Endometrial microvascular endothelial cells (primary cell): Measurements from ENCODE around the gene APIP. TPM values are rescaled to one million over a fixed set of nuclear protein-coding genes. Genes with fewer than 3 reads are reported as not detected.
"Not testable (repeated sequence)": the region's sequence is repeated elsewhere in the genome, so short reads cannot be mapped to it uniquely, and the experiment has no call there.

Source experiments
- in situ Hi-C: cut with HindIII; loops from 2 replicates; pipeline ENCODE4 v1.10.0; 2017; ENCODE audit warnings: low sequenced_read_pairs, low pct_unique_long_range_greater_than_20kb; ENCODE audit errors: inconsistent ontology term
- total RNA-seq: library from RNA; depleted of rRNA; stranded (reverse); fragments of >200 nt; gene quantifications from one replicate; pipeline ENCODE4 v1.2.3, GENCODE V29; 2015; ENCODE audit errors: inconsistent ontology term

APIP gene
- total RNA-seq, 1 donor from 2014 or later = 29.3 TPM

DNA sequence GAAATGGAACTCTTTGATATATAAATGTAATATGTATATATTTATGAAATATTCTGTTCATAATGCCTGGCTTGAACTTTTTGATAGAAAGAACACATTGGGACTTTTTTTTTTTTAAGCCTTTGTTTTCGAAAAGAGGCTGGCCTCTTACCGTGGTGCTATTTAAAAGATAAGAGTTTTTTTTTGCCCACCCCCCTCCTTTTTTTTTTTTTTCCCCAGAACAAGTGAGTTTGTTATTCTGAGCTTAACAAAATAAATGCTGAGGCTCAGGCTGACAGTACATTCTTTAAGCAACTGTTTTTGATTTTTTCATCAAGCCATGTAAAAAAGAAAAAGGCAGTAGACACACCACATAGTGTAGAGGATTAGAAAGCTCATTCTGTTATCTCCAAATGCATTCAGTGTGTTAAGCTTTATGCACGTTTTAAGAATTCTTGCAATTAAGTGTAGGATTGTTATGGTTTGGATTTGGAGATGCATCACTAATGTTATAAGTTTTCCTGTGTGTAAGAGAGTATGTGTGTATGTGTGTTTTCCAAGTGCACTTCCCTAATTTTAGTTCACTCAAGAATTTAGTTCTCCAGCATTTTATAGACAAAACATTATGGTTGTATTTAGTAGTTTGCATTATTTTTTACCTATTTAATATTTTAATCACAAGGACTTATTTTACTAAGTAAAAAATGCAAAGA lies 12.2 kb upstream of the APIP start:
- in situ Hi-C loops = no loop called here

DNA sequence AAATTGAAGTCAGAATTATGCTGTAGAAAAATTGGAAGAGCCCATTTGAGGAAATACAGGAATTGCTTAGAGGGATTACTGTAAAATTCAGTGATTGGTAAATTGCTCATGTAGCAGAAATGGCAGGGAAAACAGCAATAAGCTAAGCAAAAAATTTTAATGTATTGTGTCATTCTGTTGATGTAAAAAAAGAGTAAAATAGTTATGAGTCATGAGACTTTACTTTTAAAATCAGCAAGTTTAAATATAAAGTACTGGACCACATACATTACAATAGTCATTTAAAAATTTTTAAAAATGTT lies 10.6 kb upstream of the APIP start:
- in situ Hi-C loops = no loop called here

DNA sequence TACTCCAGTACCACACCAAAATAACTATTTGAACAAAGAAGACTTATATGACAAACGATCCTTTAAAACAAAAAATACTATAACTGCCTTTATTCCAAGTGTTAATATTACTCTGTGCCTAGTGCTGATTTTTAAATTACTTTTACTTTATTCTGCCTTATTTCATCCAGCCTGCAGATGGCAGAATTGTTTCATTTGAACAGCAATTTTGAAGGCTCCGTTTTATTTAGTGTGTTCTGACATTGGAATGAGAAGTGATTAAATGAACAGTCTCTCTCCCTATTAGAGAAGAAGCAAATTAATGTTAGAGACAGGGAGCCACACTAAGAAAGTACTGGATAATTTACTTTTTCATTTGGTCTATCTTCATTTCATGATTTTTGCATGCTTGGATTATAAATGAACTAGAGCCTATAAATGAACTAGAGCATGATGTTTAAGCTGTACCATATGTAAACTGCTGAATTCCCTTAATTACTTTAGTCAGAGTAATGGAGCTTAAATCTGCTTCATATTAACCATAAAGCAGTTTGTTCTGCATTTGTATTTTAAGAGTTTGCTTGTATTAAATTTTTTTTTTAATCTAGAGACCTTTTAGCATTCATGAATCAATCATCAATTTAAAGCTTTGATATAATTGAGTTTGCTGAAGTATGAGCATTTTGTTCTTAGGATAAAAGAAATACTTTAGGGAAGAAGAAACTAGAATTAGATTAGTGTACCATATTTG lies 10.1 kb upstream of the APIP start:
- in situ Hi-C loops = no loop called here

DNA sequence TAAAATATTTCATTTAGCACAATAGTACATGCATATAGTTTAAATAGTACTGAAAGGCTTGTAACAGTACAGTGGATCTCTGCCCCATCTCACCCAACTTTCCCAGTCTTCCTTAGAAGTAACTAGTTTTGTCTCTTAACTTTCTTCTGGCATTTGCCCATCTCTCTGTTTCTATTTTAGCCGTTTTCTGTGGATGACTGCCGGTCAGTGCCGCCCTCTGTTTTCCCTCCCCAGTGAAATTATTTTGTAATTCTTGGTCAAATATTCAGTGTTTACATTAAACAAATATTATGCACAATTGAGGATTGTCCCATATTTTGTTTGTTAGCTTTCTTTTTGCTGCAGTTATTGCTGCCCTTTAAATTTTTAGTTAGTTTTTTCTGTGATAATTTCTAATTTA lies 8.5 kb upstream of the APIP start:
- in situ Hi-C loops = no loop called here

DNA sequence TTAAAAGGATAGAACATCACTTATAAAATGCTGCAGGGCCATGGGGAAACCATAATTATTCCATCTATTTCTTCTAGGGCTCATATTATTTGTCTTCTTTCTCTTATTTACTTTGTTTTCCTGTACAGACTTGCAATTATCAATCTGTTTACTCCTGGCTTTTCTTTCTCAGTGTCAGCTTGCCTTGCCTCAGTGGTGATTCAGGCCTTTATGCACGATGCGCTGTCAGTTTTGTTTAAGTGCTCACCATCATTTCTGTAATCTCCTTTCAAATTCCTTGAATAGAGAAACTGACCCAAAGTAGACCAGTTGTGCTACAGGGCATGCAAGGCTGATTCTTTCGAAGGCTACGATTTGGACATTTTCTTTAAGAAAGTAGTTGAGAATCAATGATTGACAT lies 5.0 kb upstream of the APIP start:
- in situ Hi-C loops = no loop called here

DNA sequence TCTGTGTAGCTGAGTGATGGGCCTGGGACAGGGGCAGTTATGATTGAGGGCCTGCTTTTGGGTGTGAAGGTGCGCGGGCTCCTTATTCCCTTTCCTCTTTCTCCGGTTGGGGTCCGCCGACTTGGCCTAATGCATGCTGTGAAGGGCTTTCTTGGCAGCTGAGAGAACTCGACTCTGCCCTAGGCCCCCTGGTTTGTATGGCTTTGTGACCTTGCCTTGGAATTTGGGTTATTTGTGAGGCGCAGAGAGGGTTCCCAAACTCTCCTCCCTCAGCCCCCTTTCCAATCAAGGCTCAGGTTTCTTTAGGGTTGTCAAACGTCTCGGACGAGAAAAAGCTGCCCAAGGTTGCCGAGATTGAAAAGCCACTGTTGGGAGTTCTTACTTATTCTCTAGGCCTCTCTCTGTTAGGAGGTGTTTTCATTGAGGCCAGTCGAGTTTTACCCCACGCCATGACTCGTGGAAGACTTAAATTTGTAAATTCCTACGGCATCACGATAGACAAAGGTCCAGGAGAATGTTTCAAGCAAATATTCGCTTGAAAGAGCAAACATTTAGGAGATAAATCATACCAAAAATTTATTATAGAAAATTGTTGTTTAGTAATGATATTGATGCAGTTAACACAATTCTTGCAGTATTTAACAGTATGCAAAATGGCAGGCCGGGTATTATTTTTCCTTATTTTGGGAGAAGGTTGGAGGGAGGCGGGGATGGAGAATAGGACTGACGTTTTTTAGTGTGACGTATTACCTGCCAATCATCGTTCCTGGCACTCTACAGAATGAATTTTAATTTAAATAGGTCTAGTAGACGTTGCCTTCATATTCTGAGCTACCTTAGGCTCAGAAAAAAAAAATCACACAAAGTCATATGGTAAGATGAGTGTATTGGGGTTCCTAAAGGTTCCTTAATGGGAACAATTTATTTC lies 928 bp upstream of the APIP start:
- in situ Hi-C loops = no loop called here

DNA sequence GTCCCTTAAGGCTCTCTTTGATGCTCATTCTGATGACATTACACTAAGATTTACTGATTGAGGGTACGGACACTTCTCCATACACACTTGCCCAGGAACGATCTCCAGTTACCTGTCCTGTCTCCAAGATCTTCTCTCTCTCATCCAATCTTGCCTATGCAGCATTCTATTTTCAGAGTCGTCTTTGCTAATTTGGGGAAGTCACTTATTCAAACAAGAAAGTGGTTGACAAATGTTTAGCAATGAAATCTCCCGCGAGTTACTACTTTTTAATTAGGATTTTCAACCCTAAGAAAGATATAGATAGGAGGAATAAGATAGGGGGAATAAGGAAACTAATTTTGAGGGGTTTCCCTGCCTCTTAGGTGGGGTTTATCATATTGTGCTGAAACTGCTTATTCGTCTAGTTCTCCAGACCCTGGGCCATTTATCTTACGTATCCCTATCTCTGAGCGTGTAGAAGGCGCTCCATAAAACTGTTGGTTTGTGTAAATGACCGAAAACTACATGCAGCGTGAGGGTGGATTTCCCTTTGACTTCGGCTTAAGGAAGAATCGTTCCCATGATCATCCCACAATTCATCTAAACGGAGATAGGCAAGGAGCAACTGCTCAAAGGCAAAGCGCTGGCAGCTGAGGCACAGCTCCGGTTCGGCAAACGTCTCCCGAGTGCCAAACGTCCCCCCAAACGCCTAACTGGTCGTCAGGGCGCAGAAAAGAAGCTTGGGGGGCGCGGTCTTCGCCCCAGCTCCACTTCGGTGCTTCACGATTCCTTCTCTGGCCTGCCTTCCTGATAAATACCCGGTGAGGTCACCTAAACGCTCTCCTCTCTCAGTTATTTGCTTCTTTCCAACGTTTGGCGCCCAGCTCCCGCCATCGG lies 804 bp downstream of the APIP start:
- in situ Hi-C loops = no loop called here

DNA sequence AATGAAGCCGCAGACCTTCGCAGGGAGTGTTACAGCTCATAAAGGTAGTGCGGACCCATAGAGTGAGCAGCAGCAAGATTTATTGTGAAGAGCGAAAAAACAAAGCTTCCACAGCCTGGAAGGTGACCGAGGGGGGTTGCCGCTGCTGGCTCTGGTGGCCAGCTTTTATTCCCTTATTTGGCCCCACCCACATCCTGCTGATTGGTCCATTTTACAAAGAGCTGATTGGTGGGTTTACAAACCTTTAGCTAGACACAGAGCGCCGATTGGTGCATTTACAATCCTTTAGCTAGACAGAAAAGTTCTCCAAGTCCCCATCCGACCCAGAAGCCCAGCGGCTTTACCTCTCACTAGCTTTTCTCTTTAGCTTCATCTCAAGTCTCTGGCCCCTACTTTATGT lies 2.6 kb downstream of the APIP start:
- in situ Hi-C loops = not testable (repeated sequence)

DNA sequence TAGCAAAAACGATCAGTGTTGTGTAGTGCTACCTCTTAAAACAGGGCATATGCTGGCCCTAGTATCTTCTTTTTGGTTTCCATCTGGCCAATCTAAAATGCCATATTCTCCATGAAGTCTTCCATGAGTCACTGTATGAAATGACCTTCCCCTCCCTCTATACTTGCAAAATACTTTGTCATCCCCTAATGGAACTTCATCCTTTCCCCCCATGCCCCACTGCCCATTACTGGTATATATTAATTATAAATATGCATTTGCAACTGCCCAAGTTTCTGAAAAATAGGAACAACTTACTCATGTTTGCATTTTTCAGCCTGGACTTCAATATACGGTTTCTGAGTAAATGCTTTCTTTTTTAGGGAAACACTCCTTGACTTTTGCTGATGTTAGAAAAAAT lies 4.5 kb downstream of the APIP start:
- in situ Hi-C loops = no loop called here

DNA sequence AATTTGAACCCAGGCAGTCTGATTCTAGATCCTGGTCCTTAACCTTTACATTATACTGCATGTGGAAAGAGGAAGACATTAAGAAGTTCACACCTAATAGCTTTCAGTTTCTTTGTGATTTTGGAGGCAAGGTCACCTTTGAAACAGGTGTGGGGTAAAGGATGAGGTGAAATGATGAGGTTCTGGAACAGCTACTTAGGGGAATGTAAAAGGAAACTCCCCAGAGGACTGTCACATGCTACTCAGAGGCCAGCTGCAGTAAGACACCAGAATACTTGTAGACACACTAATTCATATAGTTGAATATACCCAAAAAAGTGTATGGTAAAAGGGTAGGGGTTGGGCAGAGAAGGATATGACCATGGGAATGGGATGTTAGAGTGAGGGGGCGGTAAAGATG lies 5.4 kb downstream of the APIP start:
- in situ Hi-C loops = no loop called here

DNA sequence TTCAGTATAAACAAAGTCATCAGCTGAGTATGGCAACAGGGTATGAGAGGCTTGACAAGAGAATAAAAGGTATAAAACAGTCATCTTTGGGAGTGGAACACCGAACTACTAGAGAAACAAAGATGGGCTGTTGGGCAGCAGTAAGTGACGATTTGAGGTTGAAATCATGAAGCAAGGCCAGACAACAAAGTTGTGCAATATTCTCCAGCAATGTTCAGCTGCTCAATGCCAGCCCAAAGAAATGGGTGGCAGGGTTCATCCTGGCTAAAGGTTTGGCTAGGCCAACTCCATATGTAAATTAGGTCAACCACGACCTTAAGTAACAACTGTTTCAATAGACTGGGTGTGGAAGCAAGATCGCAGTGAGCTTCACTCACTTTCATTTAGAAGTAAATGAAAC lies 6.2 kb downstream of the APIP start:
- in situ Hi-C loops = no loop called here

DNA sequence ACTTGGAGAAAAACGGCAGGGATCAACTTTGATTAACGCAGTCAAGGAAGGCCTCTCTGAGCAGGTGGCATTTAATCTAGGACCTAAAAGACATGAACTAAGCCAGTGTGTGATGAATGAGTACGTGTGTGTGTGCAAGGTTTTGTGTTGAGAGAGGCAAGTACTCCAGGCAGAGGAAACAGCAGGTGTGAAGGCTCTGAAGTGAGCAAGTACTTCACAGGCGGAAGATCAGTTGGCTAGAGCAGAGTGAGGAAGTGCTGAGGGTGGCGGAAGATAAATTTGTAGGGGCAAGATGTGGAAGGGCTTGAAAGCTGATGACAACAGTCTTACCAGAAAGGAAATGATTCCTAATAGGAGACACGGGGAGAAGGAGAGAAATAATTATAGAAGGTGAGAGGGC lies 6.8 kb downstream of the APIP start:
- in situ Hi-C loops = no loop called here

DNA sequence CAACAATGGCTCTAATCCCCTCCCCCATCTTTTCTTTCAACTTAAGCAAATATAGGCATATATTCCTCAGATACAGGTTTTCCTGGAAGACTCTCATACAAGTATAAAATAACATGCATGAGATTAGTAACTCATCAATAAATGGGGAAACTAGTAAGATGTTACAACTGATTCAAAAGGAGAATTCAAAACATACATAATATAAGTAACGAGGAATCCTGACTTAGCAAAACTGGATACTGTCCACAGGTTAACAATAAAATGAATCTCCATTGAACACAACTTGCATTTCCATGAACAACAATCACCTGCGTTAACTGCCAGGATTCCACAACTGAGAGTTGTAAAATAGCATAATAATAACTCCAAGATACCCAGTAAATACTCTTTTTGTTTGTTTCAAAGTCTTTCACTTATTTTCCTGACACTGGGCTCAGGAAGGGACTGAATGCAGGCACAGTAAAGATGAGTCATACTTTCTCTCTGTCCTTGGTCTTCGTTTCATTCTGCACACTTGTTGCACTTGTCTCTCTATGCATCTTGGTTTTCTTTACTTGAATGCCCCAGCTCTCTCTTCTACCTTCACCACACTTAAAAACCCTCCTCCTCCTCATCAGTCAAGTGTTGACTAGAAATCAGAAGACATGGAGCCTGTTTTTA lies 8.1 kb downstream of the APIP start:
- in situ Hi-C loops = no loop called here

DNA sequence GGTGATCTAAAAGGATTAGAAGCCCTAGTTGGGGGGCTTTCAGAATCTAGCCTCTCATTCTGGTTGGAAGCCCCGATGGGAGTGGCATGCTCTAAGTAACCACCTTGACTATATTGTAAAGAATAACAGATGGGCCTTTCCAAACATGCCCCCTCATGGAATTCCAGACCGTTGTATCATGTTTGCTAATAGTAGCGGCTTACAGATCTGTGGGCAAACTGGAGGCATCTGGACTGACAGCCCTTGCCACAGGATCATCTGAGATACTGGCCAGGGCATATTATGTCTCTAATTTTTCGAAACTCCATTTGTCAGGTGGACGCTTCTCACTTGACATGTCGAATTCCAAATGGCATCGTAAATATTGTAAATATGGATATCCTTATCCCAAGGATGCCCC lies 10.5 kb downstream of the APIP start:
- in situ Hi-C loops = no loop called here

DNA sequence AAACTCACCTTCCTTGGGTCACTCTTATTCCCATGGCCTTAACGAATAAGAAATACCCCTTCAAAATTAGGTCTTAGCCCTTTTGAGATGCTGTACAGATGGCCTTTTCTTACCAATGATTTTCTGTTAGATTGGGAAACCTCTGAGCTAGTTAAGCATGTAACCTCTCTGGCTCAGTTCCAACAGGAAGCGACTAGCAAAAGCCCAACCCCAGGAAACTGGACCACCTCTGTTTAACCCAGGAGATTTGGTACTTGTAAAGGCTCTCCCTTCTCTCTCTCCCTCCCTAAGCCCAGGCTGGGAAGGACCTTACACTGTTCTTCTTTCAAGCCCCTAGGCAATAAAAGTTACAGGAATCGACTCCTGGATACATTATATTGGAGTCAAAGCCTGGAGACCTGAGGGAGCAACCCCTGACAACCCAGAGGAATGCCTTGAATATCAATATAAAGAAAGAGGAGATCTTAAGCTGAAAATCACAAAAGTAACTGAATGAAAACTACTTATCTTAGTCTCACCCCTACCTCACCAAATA lies 11.7 kb downstream of the APIP start:
- in situ Hi-C loops = no loop called here

DNA sequence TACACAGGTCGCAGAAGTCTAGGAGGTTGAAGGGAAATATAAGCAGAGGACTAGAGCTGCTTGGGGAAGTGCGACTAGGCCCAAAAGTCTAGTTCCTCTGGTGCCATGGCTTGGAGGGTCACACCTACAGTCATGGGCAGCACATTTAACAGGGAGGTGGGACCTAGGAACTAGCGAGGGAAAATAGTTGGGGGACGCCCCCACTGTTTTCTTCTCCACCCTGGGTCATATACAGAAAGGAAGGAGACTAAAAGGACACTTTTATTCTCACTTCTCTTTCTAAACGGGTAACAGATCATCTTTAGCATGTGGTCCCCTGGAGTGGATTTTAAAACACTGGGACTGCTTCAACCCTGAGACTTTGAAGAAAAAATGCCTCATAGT lies 16.6 kb downstream of the APIP start:
- in situ Hi-C loops = no loop called here

DNA sequence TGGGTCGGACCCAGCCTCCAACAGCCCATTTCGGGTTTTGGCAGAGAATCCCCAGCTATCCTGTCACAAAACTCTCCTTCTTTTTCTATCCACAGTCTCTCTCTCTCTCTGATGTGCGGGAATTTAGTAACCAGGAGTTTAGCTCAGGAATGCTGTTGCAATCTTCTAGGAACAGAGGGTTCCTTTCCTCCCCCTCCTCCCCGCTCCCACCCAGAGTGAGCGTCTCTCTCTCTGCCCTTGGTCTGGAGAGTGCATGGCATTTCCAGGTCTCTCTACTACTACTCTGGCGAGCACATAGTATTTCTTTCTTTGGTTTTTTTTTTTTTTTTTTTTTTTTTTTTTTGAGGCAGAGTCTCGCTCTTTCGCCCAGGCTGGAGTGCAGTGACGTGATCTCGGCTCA lies 17.7 kb downstream of the APIP start:
- in situ Hi-C loops = no loop called here

DNA sequence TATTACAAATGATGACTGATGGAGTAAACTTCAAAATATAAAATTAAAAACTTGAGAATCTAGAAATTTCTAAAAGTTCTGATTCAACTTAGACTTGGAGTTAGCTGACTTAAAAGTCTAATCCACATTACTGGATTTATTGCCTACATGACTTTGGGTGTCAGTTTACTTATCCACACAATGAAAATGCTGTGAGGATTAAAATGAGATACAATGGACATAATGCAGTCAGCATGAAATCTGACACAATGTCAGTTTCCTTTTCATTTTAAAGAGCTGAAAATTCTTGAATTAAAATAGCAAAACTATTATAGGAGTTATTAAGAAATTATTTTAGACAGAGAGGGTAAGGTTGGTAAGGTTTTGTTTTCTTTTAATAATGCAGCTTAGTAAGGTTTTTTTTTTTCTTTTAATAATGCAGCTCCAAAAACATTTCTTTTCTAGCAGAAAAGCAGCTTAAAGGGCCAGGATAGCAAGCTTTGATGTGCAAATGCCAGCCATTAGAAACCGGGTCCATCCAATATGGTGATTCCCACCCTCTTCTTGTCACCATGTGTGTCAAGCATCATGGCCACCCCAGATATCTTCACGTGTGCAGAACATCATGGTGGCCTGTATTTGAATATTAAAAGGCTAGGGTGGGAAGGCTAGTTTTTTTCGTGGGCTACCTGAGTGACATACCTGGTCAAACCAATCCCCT lies 18.9 kb downstream of the APIP start:
- in situ Hi-C loops = no loop called here
